Germinal center (tissue), 1 donor: ENCODE results near the gene DTNA.

Experiments
- DNase-seq: peaks from one replicate; pipeline ENCODE4 v3.0.0; 2012; ENCODE audit warnings: mixed read lengths, low spot score

Gene DTNA

DNA sequence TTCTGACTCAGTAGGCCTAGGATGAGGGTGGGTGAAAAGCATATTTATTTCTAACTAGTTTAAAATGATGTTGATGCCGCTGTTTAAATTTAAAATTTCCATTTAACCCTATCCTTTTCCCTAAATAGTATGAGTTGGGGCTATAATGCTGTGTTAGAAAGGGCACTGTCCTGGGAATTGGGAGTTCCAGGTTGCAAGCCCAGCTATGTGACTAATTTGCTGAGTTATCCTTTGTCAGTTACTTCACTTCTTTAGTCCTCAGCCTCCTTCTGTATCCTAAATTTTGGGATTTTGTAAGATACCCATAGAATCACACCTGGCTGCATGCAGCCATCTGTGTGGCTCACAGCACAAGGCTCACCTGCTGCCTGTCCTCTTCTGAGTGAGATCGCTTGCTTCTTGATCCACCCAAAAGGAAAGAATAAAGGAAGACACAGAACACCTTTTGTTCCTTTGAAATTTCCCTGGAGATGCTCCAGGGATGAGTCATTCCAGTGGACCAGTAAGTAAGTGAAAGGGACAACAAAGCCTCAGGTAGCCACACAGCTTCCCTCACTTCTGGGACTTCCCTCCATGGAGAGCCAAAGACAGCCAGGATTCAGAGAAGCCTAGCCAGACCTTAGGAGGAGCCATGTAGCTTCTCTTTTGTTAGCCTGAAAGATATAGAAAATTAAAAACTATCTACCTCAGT is 97.2 kb downstream of the DTNA start:
- no peak for DNase-seq

DNA sequence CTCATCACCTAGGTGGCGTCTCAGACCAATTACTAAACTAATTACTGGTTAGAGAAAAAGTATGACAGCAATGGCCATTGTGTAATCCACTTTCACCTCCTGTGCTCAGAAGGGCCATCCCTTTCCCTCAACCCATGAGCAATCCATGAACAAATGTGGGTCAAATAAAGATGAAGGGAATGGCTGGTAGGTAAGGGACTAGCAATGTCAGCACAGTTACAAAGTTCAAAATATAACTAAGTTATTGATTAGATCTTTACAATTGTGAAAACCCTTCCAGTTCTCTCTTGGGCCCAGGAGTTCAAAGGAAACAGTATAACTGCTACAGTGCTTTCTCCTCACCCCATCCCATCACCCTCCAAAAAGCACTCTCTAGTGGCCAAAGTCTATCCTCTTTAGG is 98.3 kb downstream of the DTNA start:
- DNase-seq, result no peak

DNA sequence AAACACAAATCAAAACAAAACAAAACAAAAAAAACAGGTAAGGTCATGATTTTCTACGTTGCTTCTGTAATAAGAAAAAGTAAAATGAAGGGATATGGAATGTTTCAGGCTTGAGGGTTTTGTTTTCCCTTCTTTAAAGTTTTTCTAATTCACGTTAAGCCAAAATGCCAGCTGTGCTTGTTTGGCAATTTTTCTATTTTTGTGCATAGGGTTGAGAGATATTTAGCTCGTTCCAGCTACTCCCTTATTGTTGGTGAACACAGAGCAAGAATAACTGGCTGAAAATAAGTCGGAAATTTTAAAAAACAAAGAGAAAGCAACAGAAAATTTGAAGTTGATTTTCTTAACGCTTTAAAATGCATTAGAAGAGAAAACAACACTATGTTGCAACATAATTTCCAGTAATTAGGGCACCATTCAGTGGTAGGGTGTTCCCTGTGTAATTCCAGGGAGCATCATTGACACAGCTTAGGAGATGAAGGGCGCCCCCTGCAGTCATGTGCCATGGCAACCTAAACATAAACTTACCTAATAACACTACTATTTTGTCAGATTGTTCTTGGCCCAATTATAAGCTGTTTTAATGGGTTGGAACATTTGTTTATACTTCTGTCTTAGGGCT is 99.5 kb downstream of the DTNA start:
- DNase-seq, result no peak

DNA sequence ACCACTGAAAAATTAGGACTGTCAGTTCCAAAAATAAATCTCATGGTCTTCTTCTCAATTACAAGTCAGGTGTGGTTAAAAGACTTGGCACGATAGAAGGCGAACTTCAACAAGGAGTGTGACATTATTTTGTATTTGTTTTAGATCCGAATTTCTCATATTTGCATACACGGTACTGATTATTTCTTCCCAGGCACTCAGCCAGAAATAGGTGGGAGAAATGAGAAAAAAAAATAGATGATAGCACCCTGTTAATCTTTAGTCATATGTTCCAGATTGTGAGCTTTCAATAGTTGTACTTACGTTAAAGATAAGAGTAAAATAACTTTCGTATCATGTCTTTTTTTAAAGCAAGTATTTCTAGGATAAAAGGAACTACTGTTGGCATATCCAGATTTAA is 106.1 kb downstream of the DTNA start:
- DNase-seq, result no peak

DNA sequence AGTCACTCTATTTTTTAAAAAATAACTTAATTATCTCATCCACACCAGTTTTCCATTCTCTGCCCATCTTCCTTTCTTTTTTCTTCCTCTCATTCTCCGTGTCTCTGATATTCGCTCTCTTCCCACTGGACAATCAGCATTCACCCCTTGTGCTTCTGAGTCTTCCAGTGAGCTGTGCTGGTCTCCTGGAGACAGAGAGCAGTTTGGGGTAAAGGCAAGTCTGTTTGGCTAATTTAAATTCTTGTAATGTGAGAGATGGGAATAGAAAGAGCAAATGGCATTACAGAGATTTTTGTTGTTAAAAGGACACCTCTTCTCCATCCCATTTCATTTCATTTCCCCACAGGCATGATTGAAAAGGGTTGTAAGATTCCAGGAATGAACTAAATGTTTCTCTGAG is 107.5 kb downstream of the DTNA start:
- DNase-seq, result no peak

DNA sequence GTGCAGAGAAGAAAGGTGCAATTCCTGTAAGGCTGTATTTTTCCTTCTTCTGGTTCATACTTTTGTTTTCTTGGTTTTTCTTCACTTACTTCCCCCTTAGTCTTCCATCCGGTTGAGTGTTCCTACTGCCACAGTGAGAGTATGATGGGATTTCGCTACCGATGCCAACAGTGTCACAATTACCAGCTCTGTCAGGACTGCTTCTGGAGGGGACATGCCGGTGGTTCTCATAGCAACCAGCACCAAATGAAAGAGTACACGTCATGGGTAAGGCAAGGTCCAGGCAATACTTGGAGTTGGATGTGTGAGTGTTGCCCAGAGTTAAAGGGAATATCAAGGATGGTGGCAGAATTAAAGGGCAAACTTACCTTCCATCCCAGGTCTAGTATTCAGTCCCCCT is 108.0 kb downstream of the DTNA start:
- DNase-seq, result no peak

DNA sequence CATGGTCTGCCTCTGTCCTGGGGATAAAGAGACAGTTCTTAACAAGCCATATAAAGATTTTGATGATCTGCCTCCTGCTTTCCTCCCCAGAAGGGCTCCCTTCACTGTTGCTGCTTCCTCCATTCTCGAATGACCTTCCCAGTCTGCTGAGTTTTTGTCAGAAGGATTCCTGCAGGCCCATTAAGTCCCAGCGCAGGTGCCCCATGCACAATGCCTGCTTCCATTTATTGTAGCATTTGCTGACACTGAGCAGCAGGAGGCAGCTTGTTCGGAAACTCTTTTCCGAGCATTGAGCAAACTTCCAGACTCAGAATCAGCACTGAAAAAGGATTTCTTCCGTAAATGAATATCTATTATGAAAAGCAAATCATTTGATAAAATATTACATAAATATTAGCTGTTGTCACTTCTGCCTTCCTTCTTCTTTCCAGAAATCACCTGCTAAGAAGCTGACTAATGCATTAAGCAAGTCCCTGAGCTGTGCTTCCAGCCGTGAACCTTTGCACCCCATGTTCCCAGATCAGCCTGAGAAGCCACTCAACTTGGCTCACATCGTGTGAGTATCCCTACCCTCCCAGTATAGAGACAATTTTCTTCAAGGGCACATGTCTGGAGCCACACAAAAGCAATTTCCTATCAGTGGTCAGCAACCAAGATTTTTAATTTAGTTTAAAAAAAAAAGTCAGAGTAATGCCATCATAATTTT is 110.4 kb downstream of the DTNA start:
- DNase-seq, result no peak

DNA sequence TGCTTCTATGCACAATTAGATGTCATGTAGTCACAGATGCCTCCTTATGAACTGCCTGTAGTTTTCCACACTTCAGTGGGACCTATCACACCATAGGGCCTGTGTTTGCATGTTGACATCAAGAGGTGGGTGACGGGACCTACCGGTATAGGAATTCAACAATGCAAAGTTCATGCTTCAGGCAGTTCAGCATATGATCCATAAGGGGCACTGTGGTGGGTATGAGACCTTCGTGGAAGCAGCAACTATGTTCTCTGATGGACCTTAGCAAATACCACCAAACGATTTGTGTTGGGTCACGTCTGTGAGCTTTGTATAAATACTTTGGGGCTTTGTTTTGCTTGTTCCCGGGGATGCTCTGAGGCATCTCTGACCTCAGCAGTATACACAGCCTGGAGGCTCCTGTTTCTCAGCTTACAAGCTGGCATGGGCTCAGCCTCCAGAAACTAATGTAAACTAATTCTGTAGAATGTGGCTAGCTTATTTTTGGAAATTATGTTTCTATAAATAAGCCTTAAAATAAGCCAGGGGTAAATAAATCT is 111.6 kb downstream of the DTNA start:
- DNase-seq, result no peak

DNA sequence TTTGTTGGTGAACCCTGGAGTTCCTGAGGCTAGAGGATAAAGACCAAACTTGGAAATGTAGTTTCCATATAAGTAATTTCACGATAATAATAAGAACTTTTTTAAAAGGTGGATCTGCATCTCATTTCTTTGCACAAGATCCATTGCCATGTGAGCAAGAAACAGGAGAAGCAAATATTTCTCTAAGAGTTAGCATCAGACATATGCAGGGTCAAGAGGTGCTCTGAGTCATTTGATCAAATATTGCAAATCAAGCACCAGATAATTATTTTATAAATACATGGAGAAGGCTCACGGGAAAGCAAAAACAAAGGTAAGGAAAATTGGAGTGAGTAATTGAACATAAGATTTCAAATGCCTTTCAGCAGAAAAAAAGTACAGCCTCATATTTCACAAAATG is 118.0 kb downstream of the DTNA start:
- no peak for DNase-seq

DNA sequence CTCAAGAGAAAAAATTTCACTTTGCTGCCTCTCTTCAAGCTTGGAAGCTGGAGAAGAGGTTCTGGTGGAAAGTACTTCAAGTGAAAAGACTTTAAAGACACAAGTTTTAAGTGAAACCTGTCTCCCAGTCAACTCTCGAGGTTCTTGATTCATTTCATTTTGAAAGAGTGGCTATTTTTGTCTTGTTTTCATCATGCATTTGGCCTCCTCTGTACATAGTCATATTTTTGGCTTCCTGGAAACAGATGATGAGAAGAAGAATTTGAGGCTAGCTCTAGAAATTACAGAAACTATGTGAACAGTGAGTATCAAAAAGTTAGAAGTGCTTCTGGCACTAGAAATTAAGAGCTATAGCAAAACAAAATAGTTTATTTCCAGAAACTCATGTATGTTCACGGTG is 124.8 kb downstream of the DTNA start:
- no peak for DNase-seq

DNA sequence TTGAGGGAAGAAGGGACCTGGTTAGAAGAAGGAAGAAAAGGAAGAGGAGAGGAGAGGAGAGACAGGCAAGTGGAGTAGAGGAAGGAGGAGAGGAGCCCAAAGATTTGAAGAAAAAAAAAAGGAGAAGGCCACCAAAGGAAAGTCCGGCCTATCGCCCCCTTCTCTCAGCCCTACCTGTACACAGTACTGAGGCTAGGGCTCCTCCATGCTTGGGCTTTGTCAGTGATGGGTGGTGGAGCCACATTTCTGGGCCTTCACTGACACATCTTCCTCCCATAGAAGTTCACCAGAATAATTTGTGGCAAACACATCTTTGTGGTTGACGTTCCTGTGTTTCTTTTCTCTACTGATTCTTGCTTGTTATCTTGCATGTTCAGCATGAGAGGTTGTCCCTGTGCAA is 125.4 kb downstream of the DTNA start:
- no peak for DNase-seq

DNA sequence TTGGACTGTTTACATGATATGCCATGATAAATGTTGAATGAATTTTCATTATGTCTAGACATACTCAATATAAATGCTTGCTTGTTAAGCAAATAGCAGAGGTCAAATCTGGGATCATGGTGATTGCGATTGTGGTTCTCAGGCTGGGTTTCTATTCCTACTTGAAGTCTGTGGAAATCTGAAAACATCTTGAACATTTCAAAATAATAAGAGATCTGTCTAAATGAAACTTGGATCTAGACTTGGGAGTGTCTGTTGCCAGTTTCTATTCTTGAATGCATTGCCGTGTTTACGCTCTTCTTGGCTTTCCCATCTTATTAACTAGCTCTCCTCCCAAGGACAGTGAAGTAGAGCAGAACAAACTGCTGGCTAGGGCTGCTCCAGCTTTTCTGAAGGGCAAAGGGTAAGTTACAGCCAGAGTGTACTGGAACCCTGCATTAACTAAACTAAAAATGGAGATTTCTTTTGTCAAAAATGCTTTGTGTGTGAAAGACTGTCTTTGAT is 127.7 kb downstream of the DTNA start:
- no peak for DNase-seq

DNA sequence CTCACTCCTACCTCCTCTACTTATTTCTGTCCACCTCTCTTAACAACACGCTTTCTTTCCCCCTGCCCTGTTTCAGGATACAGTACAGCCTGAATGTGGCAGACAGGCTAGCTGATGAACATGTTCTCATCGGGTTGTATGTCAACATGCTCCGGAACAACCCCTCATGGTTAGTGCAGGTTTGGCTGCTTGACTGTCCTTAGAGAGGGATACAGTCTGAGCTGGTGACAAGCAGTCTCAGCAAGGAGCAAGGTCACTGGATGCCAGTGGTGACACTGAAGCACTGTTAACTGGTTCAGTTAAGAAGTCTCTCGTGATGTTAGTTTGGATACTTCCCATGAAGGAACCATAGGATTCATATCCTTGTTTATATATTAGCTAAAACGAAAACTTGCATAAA is 128.6 kb downstream of the DTNA start:
- no peak for DNase-seq

DNA sequence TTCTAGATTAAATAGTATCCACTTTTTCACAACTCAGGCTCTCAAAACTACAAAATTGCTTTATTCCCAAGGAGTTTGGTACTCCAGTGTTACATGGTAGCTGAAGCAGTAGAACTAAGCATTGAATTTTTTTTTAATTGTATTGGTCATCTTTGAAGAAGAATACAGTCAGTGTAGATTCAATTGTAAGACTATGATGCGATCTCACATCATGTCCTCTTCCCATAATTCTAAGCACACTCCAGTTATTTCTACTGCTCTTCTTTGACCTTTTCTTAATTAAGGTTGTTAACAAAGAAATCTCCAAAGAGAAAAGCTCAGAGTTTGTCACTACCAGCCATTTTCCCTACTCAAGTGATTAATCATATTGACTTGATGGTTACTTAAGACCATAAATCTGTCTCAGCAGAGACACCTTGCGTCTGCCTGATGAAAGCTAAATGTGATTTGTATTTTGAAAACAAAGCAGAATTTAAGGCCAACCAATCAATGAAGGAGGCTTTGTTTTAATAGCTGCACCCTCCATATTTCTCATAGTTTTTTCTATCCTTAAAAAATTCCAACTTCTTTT is 130.2 kb downstream of the DTNA start:
- no peak for DNase-seq

DNA sequence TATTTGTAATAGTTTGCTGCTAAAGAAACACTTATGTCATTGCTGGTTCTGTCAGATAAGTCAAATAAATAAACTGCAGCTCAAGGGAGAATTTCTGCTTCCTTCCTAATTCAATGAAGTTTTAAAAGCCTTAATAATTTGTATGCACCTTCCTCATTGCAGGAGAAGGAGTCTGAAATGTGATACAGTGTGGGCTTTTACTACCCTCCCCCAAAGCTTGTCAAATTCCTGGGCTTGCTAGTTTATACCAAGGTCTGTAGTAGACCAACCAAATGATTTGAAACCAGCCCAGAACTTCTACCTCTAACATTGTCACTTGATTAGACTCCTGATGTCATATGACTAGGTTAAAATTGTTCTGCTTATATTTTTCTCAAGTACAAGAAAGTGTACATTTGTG is 131.8 kb downstream of the DTNA start:
- no peak for DNase-seq

DNA sequence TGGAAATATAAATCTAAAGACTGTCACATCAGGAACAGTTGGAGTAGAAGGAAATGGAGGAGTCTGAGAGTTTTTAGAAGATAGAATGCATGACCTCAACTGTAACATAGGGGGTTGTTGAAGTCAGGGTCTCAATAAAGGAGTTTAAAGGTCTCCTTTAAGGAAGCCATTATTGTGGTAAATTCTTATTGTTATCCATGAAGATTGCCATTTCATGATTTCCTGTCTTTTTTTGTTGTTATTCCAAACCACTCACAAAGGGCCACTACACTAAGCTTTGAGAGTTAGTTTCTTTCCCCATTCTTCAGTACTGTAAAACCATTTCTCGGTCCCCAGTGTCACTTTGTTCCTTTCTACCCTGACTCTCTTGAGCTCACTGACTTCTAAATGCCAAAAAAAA is 134.0 kb downstream of the DTNA start:
- no peak for DNase-seq

DNA sequence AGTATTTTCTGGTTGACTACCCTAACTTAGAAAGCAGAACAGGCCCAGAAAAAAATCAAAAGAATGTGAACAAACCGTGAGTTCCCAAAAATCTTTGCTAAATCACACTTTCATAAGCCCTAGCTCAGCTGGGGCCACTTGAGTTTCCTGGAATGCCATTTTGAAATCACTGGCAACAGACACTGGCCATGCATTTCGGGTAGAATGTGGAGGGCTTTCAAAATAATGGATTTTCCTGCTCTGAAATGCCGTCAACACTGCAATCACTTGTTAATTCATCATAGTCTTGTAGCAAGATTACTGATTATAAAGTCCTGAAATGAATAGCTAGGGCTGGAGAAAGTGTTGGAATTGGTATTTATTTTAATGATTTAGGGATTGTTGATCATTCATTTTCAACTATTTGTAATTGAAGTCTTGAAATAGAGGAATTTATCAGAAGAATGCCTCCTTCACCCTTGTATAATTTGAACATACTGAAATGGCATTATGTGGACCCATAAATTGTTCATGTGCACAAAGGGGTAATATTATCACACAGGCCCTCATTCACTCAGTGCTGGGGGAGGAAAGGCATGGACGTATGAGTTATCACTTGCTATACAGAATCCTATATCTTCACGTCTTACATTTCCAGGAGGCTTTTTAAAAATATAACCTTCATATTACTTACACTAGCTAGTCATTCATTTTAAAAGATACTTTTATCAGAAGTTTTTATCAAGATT is 134.8 kb downstream of the DTNA start:
- DNase-seq, result no peak

DNA sequence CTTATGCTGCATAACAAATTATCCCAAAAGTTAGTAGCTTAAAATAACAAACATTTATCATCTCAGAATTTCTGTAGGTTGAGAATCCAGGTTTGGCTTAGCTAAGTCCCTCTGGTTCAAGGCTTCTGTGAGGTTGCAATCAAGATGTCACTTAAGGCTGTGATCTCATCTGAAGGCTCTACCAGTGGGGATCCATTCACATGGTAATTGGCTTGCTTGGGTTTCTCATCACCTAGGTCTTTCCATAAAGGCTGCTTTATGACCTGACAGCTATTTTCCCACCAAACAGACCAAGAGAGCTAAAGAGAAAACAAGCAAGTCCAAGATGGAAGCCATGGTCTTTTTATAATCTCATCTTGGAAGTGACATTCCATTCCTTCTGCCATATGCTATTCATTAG is 137.3 kb downstream of the DTNA start:
- no peak for DNase-seq

DNA sequence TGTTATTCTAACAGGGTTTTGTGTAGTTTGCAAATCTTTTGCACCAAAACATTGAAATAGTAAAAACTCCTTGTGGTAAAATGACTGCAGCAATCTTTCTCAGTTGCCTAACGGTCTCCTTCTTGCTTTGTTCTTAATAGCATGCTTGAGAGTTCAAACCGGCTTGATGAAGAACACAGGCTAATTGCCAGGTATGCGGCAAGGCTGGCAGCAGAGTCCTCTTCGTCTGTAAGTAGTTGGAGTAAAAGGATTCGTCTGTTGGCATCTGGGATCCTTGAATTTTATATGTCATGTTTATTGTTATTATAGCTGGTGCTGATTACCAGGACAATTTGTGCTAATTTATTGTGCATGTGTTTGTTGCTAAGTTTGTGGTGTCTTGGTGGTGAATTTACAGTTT is 138.1 kb downstream of the DTNA start:
- DNase-seq, result no peak

DNA sequence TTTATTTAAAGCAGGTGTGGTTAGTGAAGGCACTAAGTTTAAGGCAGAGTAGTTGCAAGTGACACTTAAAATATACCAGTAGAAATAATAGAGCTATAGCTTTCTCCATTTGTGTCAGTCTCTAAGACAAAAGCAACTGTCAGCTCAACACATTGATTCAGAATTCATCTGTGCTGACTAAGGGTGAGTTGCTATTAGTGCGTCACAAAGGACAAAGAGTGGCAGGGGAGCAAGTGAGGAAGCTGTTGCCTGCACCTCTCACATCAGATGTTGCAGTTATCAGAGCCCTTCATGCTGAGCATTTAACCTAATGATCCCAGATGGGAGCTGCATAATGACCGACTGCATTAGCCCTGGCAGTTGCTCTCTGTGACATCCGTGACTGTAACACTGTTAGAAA is 138.6 kb downstream of the DTNA start:
- DNase-seq, result no peak

DNA sequence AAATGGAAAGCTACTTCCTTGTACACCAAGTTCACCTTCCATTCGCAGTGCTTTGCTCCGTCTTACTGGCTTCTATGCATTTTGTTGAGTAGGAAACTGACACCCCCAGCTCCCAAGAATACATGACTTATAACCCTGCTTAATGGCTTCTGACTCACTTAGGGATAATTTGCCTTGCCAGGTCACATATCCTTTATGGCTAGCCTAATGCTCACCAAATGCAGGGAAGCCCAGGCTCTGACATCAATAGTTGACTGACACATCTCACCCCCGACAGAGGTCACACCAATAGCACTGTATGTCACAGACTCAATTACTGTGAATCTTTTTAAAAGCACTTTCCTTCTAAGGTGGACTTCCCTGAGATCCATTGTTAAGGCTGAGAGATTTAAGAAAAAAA is 147.2 kb downstream of the DTNA start:
- no peak for DNase-seq

DNA sequence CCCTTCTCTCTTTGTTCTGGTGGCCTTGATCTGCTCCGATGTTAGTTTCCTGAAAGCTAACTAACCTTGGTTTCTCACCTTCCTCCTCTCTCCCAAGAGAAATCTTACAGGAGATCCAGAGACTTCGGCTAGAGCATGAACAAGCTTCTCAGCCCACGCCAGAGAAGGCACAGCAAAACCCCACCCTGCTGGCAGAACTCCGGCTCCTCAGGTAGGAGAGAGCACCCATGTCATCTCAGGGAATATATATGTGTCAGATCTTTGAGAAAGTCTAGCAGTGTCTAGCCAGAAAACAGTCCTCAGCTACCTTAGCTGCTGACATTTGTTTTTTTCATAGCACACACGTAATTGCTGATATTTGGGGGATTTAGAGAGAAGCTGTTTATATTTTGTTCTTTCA is 148.1 kb downstream of the DTNA start:
- no peak for DNase-seq
